Liver (tissue), 3 donors: ENCODE results near the gene C14orf132.

Experiments used
- CTCF ChIP-seq: fragments of 150-350 bp; IDR thresholded peaks from 2 replicates; pipeline ENCODE4 v1.5.1; 2017; ENCODE audit warnings: improper control_type of control experiment, low read depth, low read length; ENCODE audit not compliant: missing input control
- EGR1 ChIP-seq, 2 donors: IDR thresholded peaks; 2 replicates each; pipeline ENCODE4 v1.6.1; 2016 to 2018; ENCODE audit warnings: antibody characterized with exemption in 2 of 2, low read depth in 2 of 2
- NR2F2 ChIP-seq: IDR thresholded peaks from 2 replicates; pipeline ENCODE4 v1.6.1; 2016; ENCODE audit warnings: antibody characterized with exemption
- REST ChIP-seq: IDR thresholded peaks from 2 replicates; pipeline ENCODE4 v1.6.1; 2016; ENCODE audit warnings: antibody characterized with exemption, mild to moderate bottlenecking
- YY1 ChIP-seq: IDR thresholded peaks from 2 replicates; pipeline ENCODE4 v1.6.1; 2016; ENCODE audit warnings: antibody characterized with exemption, mild to moderate bottlenecking
- donor health status: healthy.
- donor health status: healthy.

- TF ChIP-seq CTCF (no peak), YY1 (no peak), EGR1 (IDR thresholded peaks at IDR 0.05; ENCODE audit: low read depth in 2 of 2) (no peak), REST (no peak), NR2F2 (no peak)
These were observed 91.2 kb downstream of the C14orf132 start for GRCh38 chr14:96130391-96130790.
